ENCODE measurements around the gene RIT1.

DNA sequence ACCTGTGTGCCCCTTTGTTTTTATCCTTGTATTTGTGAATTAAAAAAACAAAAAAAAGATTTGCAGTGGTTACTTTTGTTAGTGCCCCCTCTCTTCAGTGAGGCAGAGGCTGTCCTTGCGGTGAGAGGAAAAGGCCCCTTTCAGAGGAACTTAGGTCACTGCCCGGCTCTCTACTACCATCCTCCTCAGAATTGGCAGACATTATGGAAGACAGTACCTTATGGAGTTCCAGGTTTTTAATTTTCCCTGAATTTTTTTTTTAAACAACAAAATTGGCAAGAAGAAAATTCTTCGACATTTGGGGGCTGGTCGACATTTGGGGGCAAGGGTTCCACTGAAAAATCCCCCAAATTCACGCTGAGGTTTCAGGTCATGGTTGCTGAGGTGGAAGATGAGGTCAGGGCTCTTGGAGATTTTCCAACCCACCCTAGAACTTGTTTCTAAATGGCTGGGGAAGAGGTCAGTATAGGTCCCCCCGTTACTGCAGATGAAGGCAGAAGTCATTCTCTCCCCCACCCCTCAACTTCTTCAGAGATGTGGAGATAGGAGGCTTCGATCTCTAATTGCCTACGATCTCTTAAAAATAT, 35.6 kb upstream of the RIT1 start:
- TF ChIP-seq, protein P1, sequence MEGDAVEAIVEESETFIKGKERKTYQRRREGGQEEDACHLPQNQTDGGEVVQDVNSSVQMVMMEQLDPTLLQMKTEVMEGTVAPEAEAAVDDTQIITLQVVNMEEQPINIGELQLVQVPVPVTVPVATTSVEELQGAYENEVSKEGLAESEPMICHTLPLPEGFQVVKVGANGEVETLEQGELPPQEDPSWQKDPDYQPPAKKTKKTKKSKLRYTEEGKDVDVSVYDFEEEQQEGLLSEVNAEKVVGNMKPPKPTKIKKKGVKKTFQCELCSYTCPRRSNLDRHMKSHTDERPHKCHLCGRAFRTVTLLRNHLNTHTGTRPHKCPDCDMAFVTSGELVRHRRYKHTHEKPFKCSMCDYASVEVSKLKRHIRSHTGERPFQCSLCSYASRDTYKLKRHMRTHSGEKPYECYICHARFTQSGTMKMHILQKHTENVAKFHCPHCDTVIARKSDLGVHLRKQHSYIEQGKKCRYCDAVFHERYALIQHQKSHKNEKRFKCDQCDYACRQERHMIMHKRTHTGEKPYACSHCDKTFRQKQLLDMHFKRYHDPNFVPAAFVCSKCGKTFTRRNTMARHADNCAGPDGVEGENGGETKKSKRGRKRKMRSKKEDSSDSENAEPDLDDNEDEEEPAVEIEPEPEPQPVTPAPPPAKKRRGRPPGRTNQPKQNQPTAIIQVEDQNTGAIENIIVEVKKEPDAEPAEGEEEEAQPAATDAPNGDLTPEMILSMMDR (IDR thresholded peaks at IDR 0.05; ENCODE audit: low read depth, low read length, poor library complexity, severe bottlenecking): no peak
- no peak for TF ChIP-seq EZH2phosphoT487 (IDR thresholded peaks at IDR 0.05; ENCODE audit: borderline replicate concordance, low read length)

Measured in DOHH2 (cell line).